HEK293 (cell line): Measurements from ENCODE around the gene CDCA5.

Experiments used
- AEBP2 ChIP-seq: fragments of 450-650 bp; formaldehyde crosslinking; IDR thresholded peaks from 2 replicates; pipeline ENCODE4 v1.5.1; 2016; ENCODE audit warnings: missing biosample characterization, missing genetic modification characterization, borderline replicate concordance
- BCL11A ChIP-seq: fragments of 450-650 bp; formaldehyde crosslinking; IDR thresholded peaks from 2 replicates; pipeline ENCODE4 v1.5.1; 2016; ENCODE audit warnings: low read depth, missing biosample characterization, missing genetic modification characterization
- KLF1 ChIP-seq: fragments of 450-650 bp; formaldehyde crosslinking; IDR thresholded peaks from 2 replicates; pipeline ENCODE4 v1.5.1; 2016; ENCODE audit warnings: missing biosample characterization, missing genetic modification characterization
- REPIN1 ChIP-seq: fragments of 450-650 bp; formaldehyde crosslinking; IDR thresholded peaks from 2 replicates; pipeline ENCODE4 v1.5.1; 2017; ENCODE audit warnings: missing biosample characterization, missing genetic modification characterization, low read depth
- SCRT1 ChIP-seq: fragments of 450-650 bp; formaldehyde crosslinking; IDR thresholded peaks from 2 replicates; pipeline ENCODE4 v1.5.1; 2016; ENCODE audit warnings: missing biosample characterization, missing genetic modification characterization, borderline replicate concordance
- TSHZ1 ChIP-seq: fragments of 450-650 bp; formaldehyde crosslinking; IDR thresholded peaks from 2 replicates; pipeline ENCODE4 v1.5.1; 2016; ENCODE audit warnings: missing biosample characterization, missing genetic modification characterization, borderline replicate concordance
- ZBTB21 ChIP-seq: fragments of 450-650 bp; formaldehyde crosslinking; IDR thresholded peaks from 2 replicates; pipeline ENCODE4 v1.5.1; 2017; ENCODE audit warnings: missing biosample characterization, missing genetic modification characterization
- ZBTB44 ChIP-seq: fragments of 450-650 bp; IDR thresholded peaks from 2 replicates; pipeline ENCODE4 v1.5.1; 2018; ENCODE audit warnings: missing biosample characterization, mild to moderate bottlenecking, missing genetic modification characterization
- ZBTB48 ChIP-seq: fragments of 450-650 bp; formaldehyde crosslinking; IDR thresholded peaks from 2 replicates; pipeline ENCODE4 v1.5.1; 2016; ENCODE audit warnings: missing biosample characterization, missing genetic modification characterization
- ZBTB7A ChIP-seq: fragments of 450-650 bp; formaldehyde crosslinking; IDR thresholded peaks from 2 replicates; pipeline ENCODE4 v1.5.1; 2016; ENCODE audit warnings: low read depth, missing biosample characterization, missing genetic modification characterization
- ZIC2 ChIP-seq: fragments of 450-650 bp; formaldehyde crosslinking; IDR thresholded peaks from 2 replicates; pipeline ENCODE4 v1.5.1; 2016; ENCODE audit warnings: missing biosample characterization, missing genetic modification characterization
- ZNF132 ChIP-seq: fragments of 450-650 bp; formaldehyde crosslinking; IDR thresholded peaks from 2 replicates; pipeline ENCODE4 v1.5.1; 2017; ENCODE audit warnings: missing biosample characterization, missing genetic modification characterization, borderline replicate concordance
- ZNF133 ChIP-seq: fragments of 450-650 bp; formaldehyde crosslinking; IDR thresholded peaks from 2 replicates; pipeline ENCODE4 v1.5.1; 2016; ENCODE audit warnings: missing biosample characterization, missing genetic modification characterization
- ZNF16 ChIP-seq: fragments of 450-650 bp; formaldehyde crosslinking; IDR thresholded peaks from 2 replicates; pipeline ENCODE4 v1.5.1; 2016; ENCODE audit warnings: low read depth, missing biosample characterization, missing genetic modification characterization
- ZNF239 ChIP-seq: fragments of 450-650 bp; formaldehyde crosslinking; IDR thresholded peaks from 2 replicates; pipeline ENCODE4 v1.5.1; 2016; ENCODE audit warnings: missing biosample characterization, missing genetic modification characterization
- ZNF280D ChIP-seq: fragments of 450-650 bp; formaldehyde crosslinking; IDR thresholded peaks from 2 replicates; pipeline ENCODE4 v1.5.1; 2016; ENCODE audit warnings: missing biosample characterization, missing genetic modification characterization
- ZNF362 ChIP-seq: fragments of 450-650 bp; formaldehyde crosslinking; IDR thresholded peaks from 2 replicates; pipeline ENCODE4 v1.5.1; 2016; ENCODE audit warnings: missing biosample characterization, missing genetic modification characterization
- ZNF366 ChIP-seq: fragments of 450-650 bp; formaldehyde crosslinking; conservative IDR thresholded peaks from 2 replicates; pipeline ENCODE4 v1.5.1; 2016; ENCODE audit warnings: missing biosample characterization, missing genetic modification characterization
- ZNF404 ChIP-seq: fragments of 450-650 bp; formaldehyde crosslinking; IDR thresholded peaks from 2 replicates; pipeline ENCODE4 v1.5.1; 2017; ENCODE audit warnings: missing biosample characterization, missing genetic modification characterization
- ZNF501 ChIP-seq: fragments of 450-650 bp; formaldehyde crosslinking; IDR thresholded peaks from 2 replicates; pipeline ENCODE4 v1.5.1; 2016; ENCODE audit warnings: missing biosample characterization, missing genetic modification characterization
- ZNF510 ChIP-seq: fragments of 450-650 bp; formaldehyde crosslinking; IDR thresholded peaks from 2 replicates; pipeline ENCODE4 v1.5.1; 2018; ENCODE audit warnings: mild to moderate bottlenecking, missing genetic modification characterization, missing biosample characterization; ENCODE audit not compliant: insufficient replicate concordance
- ZNF513 ChIP-seq: fragments of 450-650 bp; IDR thresholded peaks from 2 replicates; pipeline ENCODE4 v1.5.1; 2018; ENCODE audit warnings: missing biosample characterization, missing genetic modification characterization
- ZNF585B ChIP-seq: fragments of 450-650 bp; formaldehyde crosslinking; IDR thresholded peaks from 2 replicates; pipeline ENCODE4 v1.5.1; 2016; ENCODE audit warnings: missing biosample characterization, missing genetic modification characterization
- ZNF596 ChIP-seq: fragments of 450-650 bp; IDR thresholded peaks from 2 replicates; pipeline ENCODE4 v1.5.0; 2018; ENCODE audit warnings: missing biosample characterization, mild to moderate bottlenecking, missing genetic modification characterization, moderate library complexity
- ZNF624 ChIP-seq: fragments of 450-650 bp; formaldehyde crosslinking; IDR thresholded peaks from 2 replicates; pipeline ENCODE4 v1.5.1; 2017; ENCODE audit warnings: missing biosample characterization, missing genetic modification characterization
- ZNF792 ChIP-seq: fragments of 450-650 bp; formaldehyde crosslinking; IDR thresholded peaks from 2 replicates; pipeline ENCODE4 v1.5.1; 2016; ENCODE audit warnings: missing biosample characterization, missing genetic modification characterization
- ZSCAN16 ChIP-seq: fragments of 450-650 bp; formaldehyde crosslinking; IDR thresholded peaks from 2 replicates; pipeline ENCODE4 v1.5.1; 2016; ENCODE audit warnings: missing biosample characterization, missing genetic modification characterization
- ZXDB ChIP-seq: fragments of 450-650 bp; formaldehyde crosslinking; IDR thresholded peaks from 2 replicates; pipeline ENCODE4 v1.5.1; 2016; ENCODE audit warnings: missing biosample characterization, missing genetic modification characterization

The CDCA5 gene

GRCh38 chr11:65083834-65084597 lies at the start of gene CDCA5, which contains the start of gene ZFPL1 (continued):
- TF ChIP-seq KLF1 (tag by site-specific recombination) (peak; percentile 73), ZBTB21 (tag by site-specific recombination) (peak; percentile 87), ZNF792 (tag by site-specific recombination) (no peak), ZNF501 (tag by site-specific recombination) (peak; percentile 81), ZNF280D (no peak), SCRT1 (tag by site-specific recombination) (no peak), ZNF133 (no peak), ZNF510 (tag by site-specific recombination) (no peak), ZIC2 (tag by site-specific recombination) (no peak), ZNF513 (no peak), ZXDB (tag by site-specific recombination) (peak; percentile 99), ZNF624 (tag by site-specific recombination) (no peak), ZNF596 (no peak), ZNF132 (tag by site-specific recombination) (no peak), TSHZ1 (tag by site-specific recombination) (no peak), BCL11A (no peak), ZNF239 (tag by site-specific recombination) (no peak), ZBTB44 (tag by site-specific recombination) (no peak), ZNF16 (tag by site-specific recombination) (no peak), ZNF362 (tag by site-specific recombination) (peak; percentile 91), ZNF404 (tag by site-specific recombination) (no peak), ZBTB48 (tag by site-specific recombination) (peak; percentile 88), REPIN1 (no peak), ZBTB7A (tag by site-specific recombination) (0 out of 2 replicates have a peak, but pooled peaks have one; percentile 12), ZNF366 (tag by site-specific recombination) (no peak; the same call in 1 of the 2 replicates), ZNF585B (tag by site-specific recombination) (no peak), ZSCAN16 (no peak), AEBP2 (tag by site-specific recombination) (no peak)
